ENCODE data around the gene EFL1. TPM values are rescaled to one million over a fixed set of nuclear protein-coding genes. Genes with fewer than 3 reads are reported as not detected.
A peak's percentile ranks its signal among the peaks of the same experiment; 100 is the strongest.

EFL1 gene
- total and polyA plus RNA-seq, 9 of the 15 experiments (the other 6 are each of a cell fraction or from before 2014, with no cell fraction given), result 4.8 to 32.5 (median 16.9) TPM

GRCh38 chr15:82262422-82263026 lies at the start of gene EFL1, which contains the start of gene SAXO2 (continued):
- TF ChIP-seq ARID3A (IDR thresholded peaks at IDR 0.05; ENCODE audit: borderline replicate concordance, low read depth, low read length) (no peak), HMBOX1 (IDR thresholded peaks at IDR 0.05) (no peak), HIVEP1 (CRISPR knock-in tag; IDR thresholded peaks at IDR 0.05) (no peak), ZNF707 (CRISPR knock-in tag; conservative IDR thresholded peaks at IDR 0.05) (no peak), ZNF408 (CRISPR knock-in tag; IDR thresholded peaks at IDR 0.05; ENCODE audit: low read depth) (no peak), CC2D1A (IDR thresholded peaks at IDR 0.05) (no peak), ZFP36 (IDR thresholded peaks at IDR 0.05; ENCODE audit: low read depth, low read length, partially characterized antibody) (no peak), GABPA (tag; conservative IDR thresholded peaks at IDR 0.05; ENCODE audit: low read depth) (peak; percentile 86), MTA1 (IDR thresholded peaks at IDR 0.05; ENCODE audit: borderline replicate concordance) (no peak), SAFB2 (IDR thresholded peaks at IDR 0.05; ENCODE audit: borderline replicate concordance, low read depth, low read length, severe bottlenecking) (no peak), MCM3 (IDR thresholded peaks at IDR 0.05) (no peak), BDP1 (IDR thresholded peaks at IDR 0.05; ENCODE audit: insufficient read depth, insufficient read length) (no peak), XRCC4 (IDR thresholded peaks at IDR 0.05; ENCODE audit: extremely low read depth, insufficient read depth, insufficient read length) (no peak), NR0B1 (IDR thresholded peaks at IDR 0.05; ENCODE audit: partially characterized antibody) (no peak), ZNF324 (CRISPR knock-in tag; IDR thresholded peaks at IDR 0.05) (no peak), ZBTB49 (CRISPR knock-in tag; IDR thresholded peaks at IDR 0.05; ENCODE audit: borderline replicate concordance) (no peak), IRF2 (CRISPR knock-in tag; IDR thresholded peaks at IDR 0.05) (no peak), HES1 (IDR thresholded peaks at IDR 0.05; ENCODE audit: low read depth) (no peak), RNF2 (IDR thresholded peaks at IDR 0.05) (no peak), CBFB (CRISPR knock-in tag; IDR thresholded peaks at IDR 0.05) (no peak), ZNF263 (CRISPR knock-in tag; IDR thresholded peaks at IDR 0.05; ENCODE audit: borderline replicate concordance) (0 out of 2 replicates have a peak, but pooled peaks have one; percentile 13), CCAR2 (IDR thresholded peaks at IDR 0.05; ENCODE audit: low read depth, low read length) (no peak), RHOXF2B (CRISPR knock-in tag; conservative IDR thresholded peaks at IDR 0.05) (no peak), TAF7 (tag; IDR thresholded peaks at IDR 0.05) (no peak)

Measured in K562 (cell line).